H1 (cell line): ENCODE results near the gene MCF2L2. TPM values are rescaled to one million over a fixed set of nuclear protein-coding genes. Genes with fewer than 3 reads are reported as not detected.

Source experiments
- BCL11A ChIP-seq, 2 experiments: IDR thresholded peaks; one replicate each; pipeline ENCODE4 v1.6.1; 2011; ENCODE audit warnings: low read depth in 2 of 2, low read length in 2 of 2, mild to moderate bottlenecking in 2 of 2
- EGR1 ChIP-seq: IDR thresholded peaks from 2 replicates; pipeline ENCODE4 v1.6.1; 2011; ENCODE audit warnings: low read depth, low read length, borderline replicate concordance
- HDAC2 ChIP-seq, 2 experiments: fragments of 300-600 bp in 1 of 2; sonication (generic) in 1 of 2; IDR thresholded peaks; 2 replicates each; pipeline ENCODE4 v1.6.1; 2011 to 2012; ENCODE audit warnings: low read depth in 2 of 2, low read length in 2 of 2, mild to moderate bottlenecking in 2 of 2, moderate library complexity in 2 of 2, borderline replicate concordance in 1 of 2, inconsistent platforms in 1 of 2
- HDAC6 ChIP-seq: IDR thresholded peaks from one replicate; pipeline ENCODE4 v1.7.1; 2012; ENCODE audit warnings: low read depth, mild to moderate bottlenecking, inconsistent platforms, low read length, moderate library complexity
- POU5F1 ChIP-seq: IDR thresholded peaks from 2 replicates; pipeline ENCODE4 v1.6.1; 2011; ENCODE audit warnings: low read depth, mild to moderate bottlenecking, low read length, moderate library complexity
- RNF2 ChIP-seq: fragments of 200-900, 300-1000 bp; sonication (generic); IDR thresholded peaks from 2 replicates; pipeline ENCODE4 v1.7.1; 2016; ENCODE audit warnings: borderline replicate concordance, low read depth, mild to moderate bottlenecking, antibody characterized with exemption, low read length; ENCODE audit not compliant: poor library complexity, severe bottlenecking; ENCODE audit errors: missing control alignments
- SUZ12 ChIP-seq: fragments of 200-600 bp; sonication (generic); IDR thresholded peaks from 2 replicates; pipeline ENCODE4 v1.6.1; 2012; ENCODE audit warnings: mild to moderate bottlenecking, inconsistent platforms, low read length, moderate library complexity, mixed read lengths
- TCF12 ChIP-seq: IDR thresholded peaks from 2 replicates; pipeline ENCODE4 v1.6.1; 2011; ENCODE audit warnings: low read depth, mild to moderate bottlenecking, low read length
- ZNF274 ChIP-seq: IDR thresholded peaks from 2 replicates; pipeline ENCODE4 v1.7.0; 2012; ENCODE audit warnings: low read length, borderline replicate concordance; ENCODE audit errors: extremely low read depth
- polyA plus RNA-seq, 7 experiments: library from polyadenylated mRNA; depleted of rRNA in 3 of 7; stranded (reverse) in 5 of 7; unstranded in 2 of 7; fragments of >200 nt in 5 of 7; fragments of 200-250 nt in 2 of 7; gene quantifications; 1 replicate in 5 of 7; 2 replicates in 1 of 7; 4 replicates in 1 of 7; pipeline versions ENCODE4 v1.2.1 to v1.2.3, GENCODE V29; 2011 to 2013; ENCODE audit warnings: missing spikeins in 2 of 7, mixed read lengths in 2 of 7
- total RNA-seq: library from RNA; stranded (reverse); fragmentation: NEBNext Ultra II Directional; extraction: Animal tissue kit (Norgen Biotek cat#: 25700); gene quantifications from 2 replicates; pipeline ENCODE4 v1.2.1, GENCODE V29; 2021
- TF ChIP-seq, protein P1 (sequence below): fragments of 300-600 bp; sonication (generic); IDR thresholded peaks from 2 replicates; pipeline ENCODE4 v1.7.1; 2012; ENCODE audit warnings: low read length, moderate library complexity, mild to moderate bottlenecking, inconsistent platforms; ENCODE audit not compliant: insufficient replicate concordance
- TF ChIP-seq, protein P2 (sequence below): IDR thresholded peaks from 2 replicates; pipeline ENCODE4 v1.6.1; 2012; ENCODE audit warnings: inconsistent platforms

MCF2L2 gene
- total and polyA plus RNA-seq, 2 of the 8 experiments (the other 6 are each of a cell fraction or from before 2014, with no cell fraction given) = 4.1 to 13.7 TPM

DNA sequence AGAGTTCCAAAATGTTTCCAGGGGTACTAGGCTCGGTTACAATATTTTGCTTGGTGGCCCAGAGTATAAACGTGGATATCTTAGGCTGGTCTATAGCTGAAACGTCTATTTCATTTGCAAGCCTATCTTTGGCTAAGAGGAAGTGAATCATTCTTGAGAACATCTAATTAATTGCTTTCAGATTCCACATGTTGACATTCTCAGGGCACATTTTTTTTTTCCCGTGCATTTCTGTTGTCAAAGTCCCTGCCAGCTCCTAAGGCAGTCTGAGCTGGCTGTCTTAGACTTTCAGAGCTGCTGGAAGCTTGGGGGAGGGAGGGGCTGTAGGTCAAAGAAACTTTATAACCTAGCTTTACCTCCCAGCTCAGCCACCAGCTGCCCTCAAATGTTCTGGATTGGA is 242.7 kb downstream of the MCF2L2 start (continued):
- TF ChIP-seq, protein P1, sequence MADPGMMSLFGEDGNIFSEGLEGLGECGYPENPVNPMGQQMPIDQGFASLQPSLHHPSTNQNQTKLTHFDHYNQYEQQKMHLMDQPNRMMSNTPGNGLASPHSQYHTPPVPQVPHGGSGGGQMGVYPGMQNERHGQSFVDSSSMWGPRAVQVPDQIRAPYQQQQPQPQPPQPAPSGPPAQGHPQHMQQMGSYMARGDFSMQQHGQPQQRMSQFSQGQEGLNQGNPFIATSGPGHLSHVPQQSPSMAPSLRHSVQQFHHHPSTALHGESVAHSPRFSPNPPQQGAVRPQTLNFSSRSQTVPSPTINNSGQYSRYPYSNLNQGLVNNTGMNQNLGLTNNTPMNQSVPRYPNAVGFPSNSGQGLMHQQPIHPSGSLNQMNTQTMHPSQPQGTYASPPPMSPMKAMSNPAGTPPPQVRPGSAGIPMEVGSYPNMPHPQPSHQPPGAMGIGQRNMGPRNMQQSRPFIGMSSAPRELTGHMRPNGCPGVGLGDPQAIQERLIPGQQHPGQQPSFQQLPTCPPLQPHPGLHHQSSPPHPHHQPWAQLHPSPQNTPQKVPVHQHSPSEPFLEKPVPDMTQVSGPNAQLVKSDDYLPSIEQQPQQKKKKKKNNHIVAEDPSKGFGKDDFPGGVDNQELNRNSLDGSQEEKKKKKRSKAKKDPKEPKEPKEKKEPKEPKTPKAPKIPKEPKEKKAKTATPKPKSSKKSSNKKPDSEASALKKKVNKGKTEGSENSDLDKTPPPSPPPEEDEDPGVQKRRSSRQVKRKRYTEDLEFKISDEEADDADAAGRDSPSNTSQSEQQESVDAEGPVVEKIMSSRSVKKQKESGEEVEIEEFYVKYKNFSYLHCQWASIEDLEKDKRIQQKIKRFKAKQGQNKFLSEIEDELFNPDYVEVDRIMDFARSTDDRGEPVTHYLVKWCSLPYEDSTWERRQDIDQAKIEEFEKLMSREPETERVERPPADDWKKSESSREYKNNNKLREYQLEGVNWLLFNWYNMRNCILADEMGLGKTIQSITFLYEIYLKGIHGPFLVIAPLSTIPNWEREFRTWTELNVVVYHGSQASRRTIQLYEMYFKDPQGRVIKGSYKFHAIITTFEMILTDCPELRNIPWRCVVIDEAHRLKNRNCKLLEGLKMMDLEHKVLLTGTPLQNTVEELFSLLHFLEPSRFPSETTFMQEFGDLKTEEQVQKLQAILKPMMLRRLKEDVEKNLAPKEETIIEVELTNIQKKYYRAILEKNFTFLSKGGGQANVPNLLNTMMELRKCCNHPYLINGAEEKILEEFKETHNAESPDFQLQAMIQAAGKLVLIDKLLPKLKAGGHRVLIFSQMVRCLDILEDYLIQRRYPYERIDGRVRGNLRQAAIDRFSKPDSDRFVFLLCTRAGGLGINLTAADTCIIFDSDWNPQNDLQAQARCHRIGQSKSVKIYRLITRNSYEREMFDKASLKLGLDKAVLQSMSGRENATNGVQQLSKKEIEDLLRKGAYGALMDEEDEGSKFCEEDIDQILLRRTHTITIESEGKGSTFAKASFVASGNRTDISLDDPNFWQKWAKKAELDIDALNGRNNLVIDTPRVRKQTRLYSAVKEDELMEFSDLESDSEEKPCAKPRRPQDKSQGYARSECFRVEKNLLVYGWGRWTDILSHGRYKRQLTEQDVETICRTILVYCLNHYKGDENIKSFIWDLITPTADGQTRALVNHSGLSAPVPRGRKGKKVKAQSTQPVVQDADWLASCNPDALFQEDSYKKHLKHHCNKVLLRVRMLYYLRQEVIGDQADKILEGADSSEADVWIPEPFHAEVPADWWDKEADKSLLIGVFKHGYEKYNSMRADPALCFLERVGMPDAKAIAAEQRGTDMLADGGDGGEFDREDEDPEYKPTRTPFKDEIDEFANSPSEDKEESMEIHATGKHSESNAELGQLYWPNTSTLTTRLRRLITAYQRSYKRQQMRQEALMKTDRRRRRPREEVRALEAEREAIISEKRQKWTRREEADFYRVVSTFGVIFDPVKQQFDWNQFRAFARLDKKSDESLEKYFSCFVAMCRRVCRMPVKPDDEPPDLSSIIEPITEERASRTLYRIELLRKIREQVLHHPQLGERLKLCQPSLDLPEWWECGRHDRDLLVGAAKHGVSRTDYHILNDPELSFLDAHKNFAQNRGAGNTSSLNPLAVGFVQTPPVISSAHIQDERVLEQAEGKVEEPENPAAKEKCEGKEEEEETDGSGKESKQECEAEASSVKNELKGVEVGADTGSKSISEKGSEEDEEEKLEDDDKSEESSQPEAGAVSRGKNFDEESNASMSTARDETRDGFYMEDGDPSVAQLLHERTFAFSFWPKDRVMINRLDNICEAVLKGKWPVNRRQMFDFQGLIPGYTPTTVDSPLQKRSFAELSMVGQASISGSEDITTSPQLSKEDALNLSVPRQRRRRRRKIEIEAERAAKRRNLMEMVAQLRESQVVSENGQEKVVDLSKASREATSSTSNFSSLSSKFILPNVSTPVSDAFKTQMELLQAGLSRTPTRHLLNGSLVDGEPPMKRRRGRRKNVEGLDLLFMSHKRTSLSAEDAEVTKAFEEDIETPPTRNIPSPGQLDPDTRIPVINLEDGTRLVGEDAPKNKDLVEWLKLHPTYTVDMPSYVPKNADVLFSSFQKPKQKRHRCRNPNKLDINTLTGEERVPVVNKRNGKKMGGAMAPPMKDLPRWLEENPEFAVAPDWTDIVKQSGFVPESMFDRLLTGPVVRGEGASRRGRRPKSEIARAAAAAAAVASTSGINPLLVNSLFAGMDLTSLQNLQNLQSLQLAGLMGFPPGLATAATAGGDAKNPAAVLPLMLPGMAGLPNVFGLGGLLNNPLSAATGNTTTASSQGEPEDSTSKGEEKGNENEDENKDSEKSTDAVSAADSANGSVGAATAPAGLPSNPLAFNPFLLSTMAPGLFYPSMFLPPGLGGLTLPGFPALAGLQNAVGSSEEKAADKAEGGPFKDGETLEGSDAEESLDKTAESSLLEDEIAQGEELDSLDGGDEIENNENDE = no peak
- TF ChIP-seq HDAC6 = no peak
- TF ChIP-seq SUZ12 = no peak
- no peak for TF ChIP-seq RNF2
- TF ChIP-seq EGR1 = no peak
- no peak for TF ChIP-seq TCF12
- no peak for TF ChIP-seq POU5F1
- TF ChIP-seq, protein P2, sequence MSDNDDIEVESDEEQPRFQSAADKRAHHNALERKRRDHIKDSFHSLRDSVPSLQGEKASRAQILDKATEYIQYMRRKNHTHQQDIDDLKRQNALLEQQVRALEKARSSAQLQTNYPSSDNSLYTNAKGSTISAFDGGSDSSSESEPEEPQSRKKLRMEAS = no peak
- TF ChIP-seq ZNF274 = no peak
- TF ChIP-seq HDAC2 (IDR thresholded peaks at IDR 0.05; ENCODE audit: borderline replicate concordance in 1 of 2, low read depth in 2 of 2, low read length in 2 of 2) = no peak
- no peak for TF ChIP-seq BCL11A (IDR thresholded peaks at IDR 0.05; ENCODE audit: low read depth in 2 of 2, low read length in 2 of 2)
